Cardiac septum (tissue), 1 donor: ENCODE measurements around the gene ADARB2. TPM values are rescaled to one million over a fixed set of nuclear protein-coding genes. Genes with fewer than 3 reads are reported as not detected.
"Not testable (repeated sequence)": the region's sequence is repeated elsewhere in the genome, so short reads cannot be mapped to it uniquely, and the experiment has no call there.

Experiments used
- DNase-seq: peaks from one replicate; pipeline ENCODE4 v3.0.0-alpha.2; 2020; ENCODE audit warnings: low spot score
- intact Hi-C: fragments of 100-400 bp; cut with DNase I; formaldehyde crosslinking; loops from one replicate; pipeline ENCODE4 v1.14.0; 2022
- total RNA-seq: library from RNA; stranded (reverse); fragmentation: NEBNext Ultra II Directional; extraction: Animal tissue kit (Norgen Biotek cat#: 25700); gene quantifications from one replicate; pipeline ENCODE4 v1.2.1, GENCODE V29; 2021
- donor health status: DM: no; HTN: no; CAD: no.

Gene ADARB2
- total RNA-seq, 1 donor from 2014 or later: not detected

DNA sequence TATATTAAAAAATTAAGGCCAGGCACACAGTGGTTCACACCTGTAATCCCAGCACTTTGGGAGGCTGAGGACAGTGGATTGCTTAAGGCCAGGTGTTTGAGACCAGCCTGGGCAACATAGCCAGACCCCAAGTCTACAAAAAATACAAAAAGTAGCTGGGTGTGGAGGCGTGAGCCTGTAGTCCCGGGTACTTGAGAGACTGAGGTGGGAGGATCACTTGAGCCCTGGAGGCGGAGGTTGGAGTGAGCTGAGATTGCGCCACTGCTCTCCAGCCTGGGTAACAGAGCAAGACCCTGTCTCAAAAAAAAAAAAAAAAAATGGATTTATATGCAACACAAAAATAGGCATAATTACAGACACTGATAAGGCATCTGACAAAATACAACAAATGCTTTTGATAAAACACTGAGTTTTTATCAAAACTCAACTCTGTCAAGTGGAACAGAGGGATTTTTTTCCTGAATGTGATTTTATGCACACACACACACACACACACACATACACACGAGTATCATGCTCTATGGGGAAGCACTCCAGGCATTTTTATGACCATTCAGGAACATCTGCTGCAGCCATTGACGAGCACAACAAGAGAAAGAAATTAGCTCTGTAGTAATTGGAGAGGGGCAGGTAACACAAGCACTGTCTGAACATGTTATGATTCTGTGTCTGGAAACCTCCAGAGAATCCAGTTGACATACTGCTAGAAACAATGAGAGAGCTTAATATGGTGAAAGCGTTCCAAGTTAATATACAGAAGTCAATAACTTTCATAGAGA lies 488.0 kb downstream of the ADARB2 start:
- intact Hi-C loops: no loop called here
- no peak for DNase-seq

- intact Hi-C loops, DNase-seq: not testable (repeated sequence)
These were observed 489.1 kb downstream of the ADARB2 start for GRCh38 chr10:1248262-1248630.

DNA sequence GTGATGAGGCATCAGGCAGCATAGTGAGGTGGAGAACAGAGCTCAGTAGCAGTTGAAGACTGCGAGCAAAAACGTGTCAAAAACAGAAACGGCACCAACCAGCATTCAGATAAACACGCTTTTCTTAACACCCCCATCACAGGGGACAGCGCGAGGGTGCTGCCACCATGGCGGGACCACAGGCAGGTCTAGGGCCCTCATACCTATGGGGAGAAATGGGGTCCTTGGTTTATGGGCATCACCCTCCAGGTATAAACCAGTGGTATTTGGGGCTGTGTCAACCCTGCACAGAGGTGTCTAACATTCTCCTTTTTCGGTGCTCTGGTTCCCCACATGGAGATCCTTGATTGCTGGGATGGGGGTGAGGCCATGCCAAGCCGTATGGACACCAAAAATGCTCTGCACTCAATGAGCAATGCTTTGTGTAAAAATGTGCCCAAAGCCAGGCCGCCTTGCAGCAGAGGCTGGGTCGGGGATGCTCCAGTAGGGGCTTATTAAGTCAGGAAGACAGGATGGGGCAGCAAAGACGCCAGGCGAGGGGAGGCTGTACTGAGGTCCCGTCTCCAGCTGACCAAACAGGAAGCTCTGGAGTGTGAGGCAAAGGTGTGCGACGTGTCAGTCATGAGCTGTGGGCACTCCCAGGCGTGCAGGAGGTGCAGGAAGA lies 489.6 kb downstream of the ADARB2 start:
- intact Hi-C loops: no loop called here
- DNase-seq: no peak

DNA sequence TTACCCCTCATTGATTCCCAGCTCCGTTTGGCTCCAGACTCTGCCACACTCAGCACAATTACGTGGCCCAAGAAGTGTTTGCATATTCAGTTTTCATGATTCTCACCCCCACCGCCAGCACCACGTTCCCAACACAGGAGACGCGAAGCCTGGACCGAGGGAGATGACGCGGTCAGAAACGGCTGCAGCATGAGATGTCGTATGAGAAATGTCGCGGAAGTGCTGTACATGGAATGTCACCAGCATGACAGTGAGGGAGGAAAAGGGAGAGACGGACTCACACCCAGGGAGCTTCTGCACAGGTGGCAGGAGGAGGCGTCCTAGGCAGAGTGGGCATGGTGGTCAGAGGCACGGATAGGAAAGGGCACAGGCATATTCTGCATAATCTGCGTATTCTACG lies 492.8 kb downstream of the ADARB2 start:
- no peak for DNase-seq
- intact Hi-C loops: no loop called here

GRCh38 chr10:1243486-1244234 lies 493.7 kb downstream of the ADARB2 start:
- intact Hi-C loops: no loop called here

DNA sequence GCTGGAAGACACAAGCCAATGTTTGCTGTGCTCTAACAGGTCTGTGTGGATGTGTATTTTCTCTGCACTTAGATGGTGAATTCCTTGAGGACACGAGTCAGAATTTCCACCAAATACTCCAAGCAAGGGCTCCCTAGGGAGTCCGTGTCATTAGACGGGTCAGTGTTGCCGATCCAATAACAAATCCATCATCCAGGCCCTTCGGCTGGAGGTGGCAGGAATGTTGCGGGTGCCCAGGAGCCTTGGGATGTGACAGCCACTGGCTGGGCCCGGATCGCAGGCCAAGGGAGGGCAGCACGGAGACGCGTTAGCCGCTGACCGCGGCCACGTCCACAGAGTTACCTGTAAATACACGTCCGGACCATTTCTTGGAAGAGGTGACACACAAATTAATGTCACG lies 494.4 kb downstream of the ADARB2 start:
- DNase-seq: no peak
- intact Hi-C loops: no loop called here

More at GRCh38 chr10:1243486-1244234, 493.7 kb downstream of the ADARB2 start:
- no peak for DNase-seq

- DNase-seq: no peak
- intact Hi-C loops: no loop called here
These were observed 495.1 kb downstream of the ADARB2 start for GRCh38 chr10:1241973-1242935.

- intact Hi-C loops: no loop called here
- DNase-seq: no peak
These were observed 495.9 kb downstream of the ADARB2 start for GRCh38 chr10:1241322-1241890.

DNA sequence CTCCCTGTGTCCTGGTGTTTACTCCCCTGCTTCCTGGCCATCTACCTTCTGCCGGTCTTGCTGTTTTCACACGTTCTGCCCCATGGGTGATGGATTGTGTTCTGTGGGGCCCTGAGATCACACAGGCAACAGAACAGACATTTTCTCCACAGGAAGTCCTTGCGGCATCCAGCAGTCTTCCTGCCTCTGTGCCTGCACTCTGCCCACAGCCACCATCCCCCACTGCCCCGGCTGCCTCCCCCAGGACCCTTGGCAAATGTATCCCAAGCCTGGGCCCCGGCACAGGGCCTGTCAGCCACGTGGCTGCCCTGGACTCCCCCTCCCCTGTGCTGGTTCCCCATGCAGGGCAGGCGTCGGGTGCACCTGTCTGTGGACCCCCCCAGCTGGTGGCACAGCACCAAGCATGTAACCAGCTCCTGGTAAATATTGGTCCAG lies 497.0 kb downstream of the ADARB2 start:
- intact Hi-C loops: no loop called here
- no peak for DNase-seq

DNA sequence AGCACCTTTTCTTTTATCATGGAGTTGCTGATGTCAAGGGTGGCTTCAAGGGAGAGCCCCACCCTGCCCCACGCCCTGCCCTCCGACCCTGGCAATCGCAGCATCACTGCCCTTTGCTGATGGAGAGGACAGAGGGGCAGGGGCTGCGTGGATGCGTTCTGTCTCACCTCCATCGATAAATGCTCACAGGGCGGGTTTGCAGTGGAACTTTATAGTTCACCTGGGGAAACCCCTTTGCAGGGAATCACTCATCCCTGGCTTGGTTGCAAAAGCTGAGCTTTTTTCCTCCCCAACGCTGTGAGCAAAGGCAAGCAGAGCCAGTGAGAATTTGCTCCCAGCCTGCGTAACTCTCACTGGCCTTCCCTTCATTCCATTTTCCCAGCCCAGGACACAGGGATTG lies 504.3 kb downstream of the ADARB2 start:
- no peak for DNase-seq
- intact Hi-C loops: no loop called here

DNA sequence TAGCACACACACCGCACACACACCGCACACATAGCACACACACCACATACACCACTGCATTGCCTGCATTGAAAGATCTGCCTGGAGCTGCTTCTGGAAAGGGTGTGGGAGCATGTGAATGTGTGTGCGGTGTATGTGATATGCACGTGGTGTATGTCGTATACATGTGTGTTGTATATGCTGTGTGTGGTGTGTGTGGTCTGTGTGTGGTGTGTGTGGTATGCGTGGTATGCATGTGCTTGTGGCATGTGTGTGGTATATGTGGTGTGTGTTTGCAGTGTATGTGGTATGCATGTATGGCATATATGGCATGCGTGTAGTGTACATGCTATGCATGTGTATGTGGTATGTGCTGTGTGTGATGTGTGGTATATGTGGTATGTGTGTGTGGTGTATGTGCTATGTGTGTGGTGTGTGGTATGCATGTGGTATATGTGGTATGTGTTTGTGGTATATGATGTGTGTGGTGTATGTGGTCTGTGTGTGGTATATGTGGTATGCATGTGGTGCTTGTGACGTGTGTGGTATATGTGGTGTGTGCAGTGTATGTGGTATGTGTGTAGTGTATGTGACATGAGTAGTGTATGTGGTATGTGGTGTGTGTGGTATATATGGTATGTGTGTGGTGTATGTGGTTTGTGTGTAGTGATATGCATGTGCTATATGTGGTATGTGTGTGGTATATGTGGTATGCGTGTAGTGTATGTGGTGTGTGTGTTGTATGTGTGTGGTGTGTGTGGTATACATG lies 505.0 kb downstream of the ADARB2 start:
- DNase-seq: no peak
- intact Hi-C loops: no loop called here

GRCh38 chr10:1230592-1231275 lies 506.6 kb downstream of the ADARB2 start:
- intact Hi-C loops: no loop called here
- no peak for DNase-seq

DNA sequence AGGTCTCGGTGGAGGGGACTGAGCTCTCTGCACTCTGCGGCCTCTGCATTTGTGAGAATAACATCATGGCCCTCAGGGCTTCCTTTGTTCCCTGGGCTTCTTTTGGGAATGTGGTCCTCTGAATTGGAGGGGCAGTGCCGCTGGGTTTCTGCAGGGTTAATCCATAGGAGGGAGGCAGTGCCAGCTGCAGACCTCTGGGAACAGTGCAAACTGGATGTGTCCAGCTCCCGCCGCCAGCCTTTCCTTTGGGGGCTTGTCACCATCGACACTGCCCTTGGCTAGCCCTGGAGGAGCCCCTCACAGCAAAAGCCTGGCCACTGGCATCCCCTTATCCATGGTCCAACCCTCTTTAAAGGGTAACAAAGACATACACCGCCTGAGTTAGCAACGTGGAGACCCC lies 507.2 kb downstream of the ADARB2 start:
- DNase-seq: no peak

DNA sequence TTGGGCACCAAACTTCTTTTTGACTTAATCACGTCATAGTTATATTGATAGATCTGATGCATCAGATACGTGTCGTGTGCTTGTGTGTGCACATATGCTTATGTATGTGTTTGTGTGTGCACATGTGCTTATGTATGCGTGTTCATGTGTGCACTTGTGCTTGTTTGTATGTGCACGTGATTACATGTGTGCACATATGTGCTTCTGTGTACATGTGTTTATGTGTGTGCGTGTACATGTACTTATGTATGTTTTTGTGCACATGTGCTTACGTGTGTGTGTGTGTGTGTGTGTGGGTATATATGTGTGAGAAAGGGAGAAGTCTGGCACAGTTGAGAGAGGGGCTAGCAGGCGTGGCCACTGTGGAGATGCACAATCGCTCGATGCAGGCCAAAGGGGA lies 507.8 kb downstream of the ADARB2 start:
- DNase-seq: no peak
- intact Hi-C loops: no loop called here

More for the DNA sequence above, 507.2 kb downstream of the ADARB2 start:
- intact Hi-C loops: no loop called here

DNA sequence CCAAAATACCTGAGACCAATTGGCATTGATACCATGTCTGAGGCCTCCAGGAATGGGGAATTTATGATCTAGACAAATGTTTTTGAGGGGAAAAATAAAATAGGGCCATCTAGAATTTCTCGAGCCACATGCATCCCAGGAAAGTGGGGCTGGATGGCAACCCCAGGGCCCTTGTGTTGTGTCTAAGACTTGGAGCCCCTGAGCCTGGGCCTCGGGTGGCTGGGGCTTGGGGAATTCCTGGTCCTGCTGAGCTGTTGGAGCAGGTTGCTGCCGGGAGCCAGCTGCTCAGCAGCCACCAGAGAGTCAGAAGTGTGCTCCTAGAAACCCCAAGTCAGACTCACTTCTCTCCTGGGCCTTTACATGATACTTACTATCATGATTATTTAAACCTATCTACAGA lies 508.2 kb downstream of the ADARB2 start:
- intact Hi-C loops: no loop called here
- no peak for DNase-seq

DNA sequence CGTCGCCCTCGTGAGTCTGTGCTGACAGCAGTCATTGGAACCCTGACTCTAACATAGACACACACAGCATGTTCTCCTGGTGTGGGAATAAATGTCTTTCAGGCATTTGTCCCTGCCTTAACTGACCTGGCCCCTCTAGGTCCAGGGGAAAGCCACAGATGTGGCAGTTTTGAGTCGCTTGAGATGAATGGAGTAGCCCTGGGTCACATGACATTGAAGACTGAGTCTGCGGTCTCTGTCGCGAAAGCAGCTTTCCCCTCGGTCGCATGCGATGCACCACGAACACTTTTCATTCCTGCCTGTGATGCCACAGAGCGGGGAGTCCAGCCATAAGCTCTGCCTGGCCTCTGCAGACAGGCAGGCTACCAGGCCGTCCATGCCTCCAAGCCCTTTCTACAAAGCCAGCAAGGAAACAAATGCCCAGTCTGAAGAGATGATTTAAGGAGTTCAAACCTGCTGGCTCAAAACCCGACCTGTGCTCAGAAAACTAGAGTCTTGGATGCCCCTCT lies 508.8 kb downstream of the ADARB2 start:
- no peak for DNase-seq
- intact Hi-C loops: no loop called here

- no peak for DNase-seq
- intact Hi-C loops: no loop called here
These were observed 509.6 kb downstream of the ADARB2 start for GRCh38 chr10:1227510-1228402.
